ENCODE results near the gene RSPH10B2. TPM values are rescaled to one million over a fixed set of nuclear protein-coding genes. Genes with fewer than 3 reads are reported as not detected.

Gene RSPH10B2
- total and polyA plus RNA-seq, 2 of the 13 experiments (the other 11 are each of a cell fraction or from before 2014, with no cell fraction given): 0.31 TPM; not detected in 1

- TF ChIP-seq AHDC1 (CRISPR knock-in tag; IDR thresholded peaks at IDR 0.05; ENCODE audit: borderline replicate concordance): no peak
- TF ChIP-seq ZNF660 (CRISPR knock-in tag; IDR thresholded peaks at IDR 0.05; ENCODE audit: borderline replicate concordance, low read depth): no peak
- no peak for TF ChIP-seq TSC22D2 (CRISPR knock-in tag; IDR thresholded peaks at IDR 0.05; ENCODE audit: borderline replicate concordance)
- no peak for TF ChIP-seq SP1 (IDR thresholded peaks at IDR 0.05)
- peak; percentile 33; the same call in 1 of the 2 replicates for TF ChIP-seq SP1 (CRISPR knock-in tag; IDR thresholded peaks at IDR 0.05)
- no peak for TF ChIP-seq NFKBIZ (CRISPR knock-in tag; IDR thresholded peaks at IDR 0.05)
- no peak for TF ChIP-seq ZNF18 (CRISPR knock-in tag; IDR thresholded peaks at IDR 0.05; ENCODE audit: insufficient replicate concordance)
- TF ChIP-seq PREB (CRISPR knock-in tag; IDR thresholded peaks at IDR 0.05): no peak
- peak; percentile 69; the same call in 1 of the 2 replicates for TF ChIP-seq HBP1 (CRISPR knock-in tag; IDR thresholded peaks at IDR 0.05; ENCODE audit: low read depth)
- peak; percentile 74; the same call in 1 of the 2 replicates for TF ChIP-seq ZMYM4 (CRISPR knock-in tag; IDR thresholded peaks at IDR 0.05)
- TF ChIP-seq ZNF234 (CRISPR knock-in tag; conservative IDR thresholded peaks at IDR 0.05): 0 out of 2 replicates have a peak, but pooled peaks have one; percentile 63
- TF ChIP-seq ZNF780A (CRISPR knock-in tag; IDR thresholded peaks at IDR 0.05): no peak
- TF ChIP-seq PITX1 (CRISPR knock-in tag; IDR thresholded peaks at IDR 0.05): no peak
- TF ChIP-seq ZNF20 (CRISPR knock-in tag; IDR thresholded peaks at IDR 0.05): no peak
- 0 out of 2 replicates have a peak, but pooled peaks have one; percentile 47 for TF ChIP-seq ZNF121 (CRISPR knock-in tag; IDR thresholded peaks at IDR 0.05)
- no peak for TF ChIP-seq RFX5 (IDR thresholded peaks at IDR 0.05; ENCODE audit: low read depth, low read length)
- peak; percentile 43; the same call in 1 of the 2 replicates for TF ChIP-seq ZNF777 (CRISPR knock-in tag; IDR thresholded peaks at IDR 0.05)
- TF ChIP-seq NCOA1 (CRISPR knock-in tag; IDR thresholded peaks at IDR 0.05): peak; percentile 92
- TF ChIP-seq FOXA3 (CRISPR knock-in tag; IDR thresholded peaks at IDR 0.05): peak; percentile 46
- TF ChIP-seq TCF7 (IDR thresholded peaks at IDR 0.05; ENCODE audit: low read depth): no peak
- peak; percentile 83 for TF ChIP-seq HOXD1 (CRISPR knock-in tag; IDR thresholded peaks at IDR 0.05)
Observed at GRCh38 chr7:6729492-6730342, 24.2 kb upstream of the RSPH10B2 start (continued).

All from HepG2 (cell line).